ENCODE measurements around the gene LPCAT2. TPM values are rescaled to one million over a fixed set of nuclear protein-coding genes. Genes with fewer than 3 reads are reported as not detected.

LPCAT2 gene
- total and polyA plus RNA-seq, 2 donors (not counting 1 experiment from before 2014, with no cell fraction given): 0.15 to 0.59 TPM

GRCh38 chr16:55621771-55622170 is 112.9 kb downstream of the LPCAT2 start:
- H3K9me3 Mint-ChIP-seq (ENCODE audit: insufficient read depth): peaks cover 4% of the 10 kb centered on the region
- H3K9me3 ChIP-seq (ENCODE audit: control extremely low read depth in 1 of 3, control insufficient read depth in 2 of 3, insufficient read depth in 1 of 3, low read length in 2 of 3): no peaks in the 10 kb centered on the region
- ChIA-PET POLR2A (no interaction called here), CTCF (no interaction called here)
- H4K20me1 ChIP-seq (ENCODE audit: control insufficient read depth, insufficient read depth, low read length, poor library complexity, severe bottlenecking): no peaks in the 10 kb centered on the region
- peaks cover 5% of the 10 kb centered on the region for H3K27me3 Mint-ChIP-seq
- no peak overlapping the region for H3K9ac ChIP-seq (ENCODE audit: low read length)
- intact Hi-C loops (cut with micrococcal nuclease): no loop called here
- H3K4me1 Mint-ChIP-seq: no peaks in the 10 kb centered on the region
- H3K27ac ChIP-seq (ENCODE audit: low read length in 2 of 2): no peak overlapping the region
- DNase-seq (no peak), ATAC-seq (ENCODE audit: low read depth) (no peak)
- H3K79me2 ChIP-seq (ENCODE audit: control insufficient read depth, insufficient read depth, low read length): no peaks in the 10 kb centered on the region
- TF ChIP-seq EZH2 (IDR thresholded peaks at IDR 0.05; ENCODE audit: borderline replicate concordance, insufficient read depth, low read depth, low read length, poor library complexity, severe bottlenecking) (no peak), CTCF (IDR thresholded peaks at IDR 0.05) (no peak)
- no peaks in the 10 kb centered on the region for H3K27me3 ChIP-seq (replicated peaks in 1 of 4; ENCODE audit: control extremely low read depth in 1 of 4, control insufficient read depth in 3 of 4, insufficient read depth in 4 of 4, low read length in 3 of 4)
- H3K36me3 ChIP-seq (replicated peaks in 1 of 2; ENCODE audit: control extremely low read depth in 1 of 2, control insufficient read depth in 1 of 2, extremely low read depth in 1 of 2, insufficient read depth in 2 of 2, low read length in 1 of 2): no peaks in the 10 kb centered on the region
- H3K4me1 ChIP-seq (ENCODE audit: control insufficient read depth in 2 of 2, insufficient read depth in 2 of 2, low read length in 2 of 2): no peaks in the 10 kb centered on the region
- no peak overlapping the region for H3K4me3 Mint-ChIP-seq
- H3K27ac Mint-ChIP-seq: no peak overlapping the region
- H3K4me2 ChIP-seq (replicated peaks; ENCODE audit: low read depth, low read length, poor library complexity, severe bottlenecking): no peak overlapping the region
- no peak overlapping the region for H2AFZ ChIP-seq (ENCODE audit: insufficient read depth, low read depth, low read length, poor library complexity, severe bottlenecking)
- H3K4me3 ChIP-seq (ENCODE audit: control extremely low read depth in 1 of 5, extremely low read depth in 1 of 5, insufficient read depth in 1 of 5, low read depth in 2 of 5, low read length in 4 of 5): no peak overlapping the region

- no peak overlapping the region for H3K4me3 Mint-ChIP-seq
- ATAC-seq (ENCODE audit: low read depth) (no peak), DNase-seq (no peak)
- Histone ChIP-seq H3K9me3 (ENCODE audit: control extremely low read depth in 1 of 3, control insufficient read depth in 2 of 3, insufficient read depth in 1 of 3, low read length in 2 of 3) (no peaks in the 10 kb centered on the region), H3K4me2 (replicated peaks; ENCODE audit: low read depth, low read length, poor library complexity, severe bottlenecking) (no peak overlapping the region), H3K27me3 (replicated peaks in 1 of 4; ENCODE audit: control extremely low read depth in 1 of 4, control insufficient read depth in 3 of 4, insufficient read depth in 4 of 4, low read length in 3 of 4) (no peaks in the 10 kb centered on the region), H3K9ac (ENCODE audit: low read length) (no peak overlapping the region), H3K79me2 (ENCODE audit: control insufficient read depth, insufficient read depth, low read length) (no peaks in the 10 kb centered on the region), H3K4me3 (ENCODE audit: control extremely low read depth in 1 of 5, extremely low read depth in 1 of 5, insufficient read depth in 1 of 5, low read depth in 2 of 5, low read length in 4 of 5) (no peak overlapping the region), H3K27ac (ENCODE audit: low read length in 2 of 2) (no peak overlapping the region), H3K36me3 (replicated peaks in 1 of 2; ENCODE audit: control extremely low read depth in 1 of 2, control insufficient read depth in 1 of 2, extremely low read depth in 1 of 2, insufficient read depth in 2 of 2, low read length in 1 of 2) (no peaks in the 10 kb centered on the region), H2AFZ (ENCODE audit: insufficient read depth, low read depth, low read length, poor library complexity, severe bottlenecking) (no peak overlapping the region), H3K4me1 (ENCODE audit: control insufficient read depth in 2 of 2, insufficient read depth in 2 of 2, low read length in 2 of 2) (no peaks in the 10 kb centered on the region), H4K20me1 (ENCODE audit: control insufficient read depth, insufficient read depth, low read length, poor library complexity, severe bottlenecking) (no peaks in the 10 kb centered on the region)
- TF ChIP-seq CTCF (IDR thresholded peaks at IDR 0.05) (no peak), EZH2 (IDR thresholded peaks at IDR 0.05; ENCODE audit: borderline replicate concordance, insufficient read depth, low read depth, low read length, poor library complexity, severe bottlenecking) (no peak)
- no peak overlapping the region for H3K27ac Mint-ChIP-seq
- H3K27me3 Mint-ChIP-seq: peaks cover 3% of the 10 kb centered on the region
- ChIA-PET POLR2A (no interaction called here), CTCF (no interaction called here)
- peaks cover 4% of the 10 kb centered on the region for H3K9me3 Mint-ChIP-seq (ENCODE audit: insufficient read depth)
- intact Hi-C loops (cut with micrococcal nuclease): no loop called here
- WGBS (ENCODE audit: insufficient coverage): no CpG with 5 or more reads among the region's 3 CpGs
- no peaks in the 10 kb centered on the region for H3K4me1 Mint-ChIP-seq
These were observed 113.4 kb downstream of the LPCAT2 start for GRCh38 chr16:55622272-55622671.

Data from B cell (primary cell).